H4 (cell line): ENCODE measurements around the gene ZNF793. TPM values are rescaled to one million over a fixed set of nuclear protein-coding genes. Genes with fewer than 3 reads are reported as not detected.
A peak's percentile ranks its signal among the peaks of the same experiment; 100 is the strongest.

Experiments
- DNase-seq: peaks from one replicate; pipeline ENCODE4 v3.0.0-alpha.2; 2015; ENCODE audit warnings: low spot score
- total RNA-seq: library from RNA; depleted of rRNA; stranded (reverse); fragments of >200 nt; shearing (Covaris generic); gene quantifications from 2 replicates; pipeline ENCODE4 v1.2.3, GENCODE V29; 2014; rRNA removed

ZNF793 gene
- 2.6 and 3.3 TPM in 2 replicates for total RNA-seq

DNA sequence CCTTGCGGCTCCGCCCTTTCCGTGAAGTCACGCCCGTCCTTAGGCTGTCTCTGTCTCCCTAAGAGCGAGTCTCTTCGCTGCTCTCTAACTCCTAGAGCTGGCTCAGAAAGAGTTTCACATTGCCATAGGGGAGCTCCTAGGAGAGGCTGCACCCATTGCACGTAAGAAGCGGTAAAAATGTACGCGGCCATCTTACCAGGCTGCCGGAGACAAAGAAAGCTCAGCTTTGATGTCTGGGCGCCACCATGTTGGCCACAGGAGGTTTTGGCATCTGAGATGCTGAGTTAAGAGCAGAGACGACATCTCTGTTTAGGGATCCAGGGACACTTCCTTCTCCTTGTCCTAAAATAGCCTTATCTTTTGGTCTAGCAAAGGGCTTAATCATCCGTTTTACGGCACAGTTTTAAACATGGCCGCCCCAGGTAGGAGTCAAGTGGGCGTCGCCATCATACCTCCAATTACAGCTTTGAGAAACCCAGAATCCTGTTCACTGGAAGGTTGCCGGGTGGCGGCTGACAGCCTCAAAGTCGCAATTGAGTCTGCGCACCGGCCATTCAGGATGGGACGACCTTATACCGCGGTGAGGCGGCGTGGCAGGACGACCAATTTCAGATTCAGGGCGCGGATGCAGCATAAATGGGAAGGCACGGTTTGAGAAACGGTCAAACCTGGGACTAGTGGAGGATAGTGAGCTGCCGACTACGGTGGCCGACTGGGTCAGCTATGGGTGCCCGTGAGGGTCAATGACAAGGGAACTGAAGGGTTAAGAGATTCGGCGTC lies at the start of gene ZNF793:
ZNF793 (plus strand) TSS at position 553 of the 780 bp plus-strand sequence. CDS start 16,501 bp downstream, outside the sequence.
- peak; percentile 85 for DNase-seq

DNA sequence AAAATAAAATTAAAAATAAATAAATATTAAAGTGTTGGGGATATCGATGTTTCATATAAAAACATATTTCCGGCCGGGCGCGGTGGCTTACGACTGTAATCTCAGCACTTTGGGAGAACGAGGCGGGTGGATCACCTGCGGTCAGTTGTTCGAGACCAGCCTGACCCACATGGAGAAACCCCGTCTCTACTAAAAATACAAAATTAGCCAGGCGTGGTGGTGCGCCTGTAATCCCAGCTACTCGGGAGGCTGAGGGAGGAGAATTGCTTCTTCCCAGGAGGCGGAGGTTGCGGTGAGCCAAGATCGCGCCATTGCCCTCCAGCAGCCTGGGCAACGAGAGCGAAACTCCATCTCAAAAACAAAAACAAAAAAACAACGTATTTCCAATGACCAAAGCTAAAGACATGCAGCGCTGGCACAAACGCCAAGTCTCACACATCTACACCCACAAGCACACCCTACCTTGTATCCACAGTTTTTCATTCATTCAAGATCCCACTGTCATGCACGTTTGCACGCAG lies 40.4 kb upstream of the ZNF793 start:
- DNase-seq, result no peak

DNA sequence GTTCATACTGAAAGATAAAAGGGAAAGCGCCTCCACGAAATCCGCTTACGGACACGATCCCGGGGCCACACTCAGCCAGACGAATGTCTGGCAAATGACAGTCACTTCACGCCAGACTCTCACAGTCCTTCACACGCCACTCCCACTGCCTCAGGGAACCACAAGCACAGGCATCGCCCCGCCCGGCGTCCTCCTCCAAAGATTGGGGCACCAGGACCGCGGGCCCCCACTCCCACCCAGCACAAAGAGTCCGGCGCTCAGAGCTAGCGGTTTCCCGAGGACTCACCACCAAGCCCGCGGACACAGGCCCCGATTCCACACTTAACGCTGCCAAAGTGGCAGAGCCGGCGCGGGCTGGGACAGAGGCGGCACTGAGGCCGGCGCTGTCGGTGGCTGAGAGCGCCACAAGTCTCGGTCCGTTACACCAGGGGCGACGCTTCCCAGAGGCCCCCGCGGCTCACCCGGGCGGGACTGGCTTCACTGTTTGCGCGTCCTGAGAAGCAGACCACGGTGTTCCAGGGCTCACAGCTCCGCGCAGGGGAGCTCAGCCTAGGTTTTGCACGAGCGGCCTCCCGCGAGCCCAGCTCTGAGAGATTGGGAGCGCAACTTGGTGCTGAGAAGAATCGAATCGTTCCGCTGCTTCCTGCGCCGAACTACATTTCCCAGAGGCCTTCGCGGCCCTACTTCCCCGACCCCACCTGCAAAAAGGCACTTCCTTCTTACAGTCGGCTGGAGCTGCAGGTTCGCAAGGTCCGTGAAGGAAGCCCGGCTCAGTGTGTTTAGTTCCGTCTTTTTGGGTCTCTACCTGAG lies 39.7 kb upstream of the ZNF793 start, which contains the start of gene ZNF569:
ZNF569 (minus strand) TSS at position 647 of the 810 bp plus-strand sequence. CDS start 22,523 bp downstream, outside the sequence.
- DNase-seq, result peak; percentile 94

DNA sequence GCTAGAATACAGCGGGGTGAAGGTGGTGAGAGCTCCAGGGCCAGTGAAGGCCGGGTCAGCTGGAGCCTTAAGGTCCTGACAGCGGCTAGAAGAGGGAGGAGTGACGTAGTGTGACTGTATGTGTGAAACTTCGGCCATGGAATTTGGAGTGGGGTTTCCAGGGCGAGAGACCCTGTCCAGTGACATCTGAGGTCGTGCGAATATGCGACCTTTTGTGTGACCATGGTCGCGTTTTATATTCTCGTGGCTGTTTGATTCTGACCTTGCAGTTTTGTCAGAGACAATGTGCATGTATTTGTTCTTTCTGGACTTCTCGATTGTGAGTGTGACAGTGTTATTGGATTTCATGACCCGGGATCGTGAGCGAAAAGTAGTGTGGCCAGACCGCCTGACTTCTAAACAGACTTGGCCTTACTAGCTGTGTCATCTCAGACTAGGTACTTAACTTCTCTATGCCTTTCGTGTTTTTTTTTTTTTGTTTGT lies 39.1 kb upstream of the ZNF793 start:
- no peak for DNase-seq

DNA sequence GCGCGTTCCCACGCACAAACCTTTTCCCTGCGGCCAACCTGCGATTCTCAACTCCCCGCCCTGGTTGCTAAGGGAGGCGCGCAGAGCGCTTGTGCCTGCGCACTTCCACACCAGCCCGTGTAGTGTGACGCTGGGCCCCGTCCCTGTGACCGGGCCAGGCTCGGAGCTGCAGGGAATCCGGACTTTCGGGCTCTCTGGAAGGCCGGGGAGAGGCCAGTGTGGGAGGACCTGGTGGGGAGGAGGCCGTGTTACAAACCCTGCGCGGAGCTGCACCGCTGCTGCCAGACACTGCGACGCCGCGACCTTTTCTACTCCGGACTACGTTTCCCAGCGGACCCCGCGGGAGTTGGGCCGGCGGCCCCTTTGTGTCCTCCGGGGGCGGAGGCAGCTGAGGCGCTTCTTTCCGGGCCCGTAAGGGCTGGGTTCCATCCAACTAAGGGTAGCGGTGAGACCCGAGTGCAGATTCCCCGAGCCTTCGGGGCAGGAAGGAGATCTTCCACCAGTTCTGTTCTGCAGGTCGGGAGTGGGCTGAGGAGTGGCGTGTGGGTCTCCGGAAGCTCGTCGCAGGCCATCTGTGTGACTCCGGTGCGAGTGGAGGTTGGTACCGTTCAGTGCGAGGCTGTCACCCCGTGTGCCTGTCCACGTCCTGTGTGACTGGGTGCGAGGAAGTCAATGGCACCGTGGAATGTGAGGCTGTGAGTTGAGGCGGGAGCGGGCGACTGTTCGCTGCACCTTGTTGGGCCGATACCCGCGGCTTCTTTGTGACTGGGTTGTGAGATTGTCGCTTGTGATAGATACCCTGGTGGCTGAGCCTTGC lies 37.6 kb upstream of the ZNF793 start, which contains the start of gene ZNF570:
ZNF570 (plus strand) TSS at position 396 of the 817 bp plus-strand sequence. CDS start 999 bp downstream, outside the sequence.
- DNase-seq, result peak; percentile 48

DNA sequence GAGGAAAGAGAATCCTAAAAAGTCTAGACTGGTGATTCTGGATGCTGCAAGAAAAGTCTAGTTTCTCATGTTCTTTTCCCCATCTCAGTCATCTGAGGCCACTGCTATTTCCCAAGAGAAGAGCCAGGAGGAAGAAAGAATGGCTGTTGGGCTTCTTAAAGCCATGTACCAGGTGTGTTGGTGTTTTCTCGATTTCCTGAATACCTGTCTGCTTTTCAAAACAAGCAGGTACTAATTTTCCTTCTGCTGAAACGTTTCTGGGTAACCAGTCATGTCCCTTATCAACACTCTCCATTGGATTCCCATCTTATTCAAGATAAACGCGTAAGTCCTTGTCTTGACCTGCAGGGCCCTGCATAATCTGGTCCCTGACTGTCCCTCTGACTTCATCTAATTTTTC lies 36.5 kb upstream of the ZNF793 start:
- no peak for DNase-seq

DNA sequence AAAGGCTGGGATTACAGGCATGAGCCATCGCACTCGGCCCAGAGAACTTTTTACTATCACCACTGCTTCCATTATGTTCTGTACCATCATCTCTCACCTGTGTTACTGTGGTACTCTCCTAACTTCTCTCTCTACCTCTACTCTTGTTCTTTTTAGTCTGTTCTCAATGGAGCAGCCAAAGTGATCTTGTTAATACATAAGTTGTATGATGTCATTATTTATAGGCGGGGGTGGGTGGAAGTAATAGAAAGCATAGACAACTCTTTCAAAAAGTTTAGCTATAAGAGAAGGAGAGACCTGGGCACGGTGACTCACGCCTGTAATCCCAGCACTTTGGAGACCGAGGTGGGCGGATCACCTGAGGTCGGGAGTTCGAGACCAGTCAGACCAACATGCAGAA lies 34.6 kb upstream of the ZNF793 start:
- DNase-seq, result no peak

DNA sequence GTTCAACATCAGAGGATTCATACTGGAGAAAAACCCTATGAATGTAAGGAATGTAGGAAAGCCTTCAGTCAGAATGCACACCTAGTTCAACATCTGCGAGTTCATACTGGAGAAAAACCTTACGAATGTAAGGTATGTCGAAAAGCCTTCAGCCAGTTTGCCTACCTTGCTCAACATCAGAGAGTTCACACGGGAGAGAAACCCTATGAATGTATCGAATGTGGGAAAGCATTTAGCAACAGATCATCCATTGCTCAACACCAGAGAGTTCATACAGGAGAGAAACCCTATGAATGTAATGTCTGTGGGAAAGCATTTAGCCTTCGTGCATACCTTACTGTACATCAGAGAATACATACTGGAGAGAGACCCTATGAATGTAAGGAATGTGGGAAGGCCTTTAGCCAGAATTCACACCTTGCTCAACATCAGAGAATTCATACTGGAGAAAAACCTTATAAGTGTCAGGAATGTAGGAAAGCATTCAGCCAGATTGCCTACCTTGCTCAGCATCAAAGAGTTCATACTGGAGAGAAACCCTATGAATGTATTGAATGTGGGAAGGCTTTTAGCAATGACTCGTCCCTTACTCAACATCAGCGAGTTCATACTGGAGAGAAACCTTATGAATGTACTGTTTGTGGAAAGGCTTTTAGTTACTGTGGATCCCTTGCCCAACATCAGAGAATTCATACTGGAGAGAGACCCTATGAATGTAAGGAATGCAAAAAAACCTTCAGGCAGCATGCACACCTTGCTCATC lies 22.2 kb upstream of the ZNF793 start:
- no peak for DNase-seq

DNA sequence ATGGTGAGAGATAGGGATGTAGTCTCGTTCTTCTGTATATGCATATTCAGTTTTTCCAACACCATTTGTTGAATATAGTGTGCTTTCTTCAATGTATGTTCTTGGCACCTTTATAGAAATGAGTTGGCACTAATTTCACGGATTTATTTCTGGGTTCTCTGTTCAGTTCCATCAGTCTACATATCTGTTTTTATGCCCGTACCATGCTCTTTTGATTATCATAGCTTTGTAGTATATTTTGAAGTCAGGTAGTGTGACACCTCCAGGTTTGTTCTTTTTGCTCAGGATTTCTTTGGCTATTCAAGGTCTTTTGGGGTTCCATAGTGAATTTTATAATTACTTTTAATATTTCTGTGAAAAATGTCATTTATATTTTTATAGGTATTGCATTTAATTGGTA lies 14.5 kb upstream of the ZNF793 start:
- DNase-seq, result no peak

DNA sequence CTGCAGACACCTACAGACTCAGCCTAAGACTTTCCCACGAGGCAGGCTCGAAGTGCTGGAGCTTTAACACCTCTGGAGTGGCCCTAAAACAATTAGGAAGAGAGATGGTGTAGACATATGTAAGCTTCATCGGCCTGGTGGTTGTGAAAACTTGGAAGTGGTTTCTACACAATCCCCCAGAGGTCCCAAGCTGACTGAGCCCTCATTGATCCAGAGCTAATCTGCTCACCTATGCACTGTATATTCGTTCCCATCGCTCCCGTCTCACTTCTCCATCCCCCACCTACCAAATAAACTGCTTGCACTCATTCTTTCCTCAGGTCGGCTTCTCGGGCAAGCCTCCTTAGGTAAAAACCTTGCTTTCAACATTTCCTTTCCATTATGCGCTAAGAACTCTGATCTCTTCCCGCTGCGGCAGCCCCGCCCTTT lies 767 bp upstream of the ZNF793 start:
- no peak for DNase-seq

DNA sequence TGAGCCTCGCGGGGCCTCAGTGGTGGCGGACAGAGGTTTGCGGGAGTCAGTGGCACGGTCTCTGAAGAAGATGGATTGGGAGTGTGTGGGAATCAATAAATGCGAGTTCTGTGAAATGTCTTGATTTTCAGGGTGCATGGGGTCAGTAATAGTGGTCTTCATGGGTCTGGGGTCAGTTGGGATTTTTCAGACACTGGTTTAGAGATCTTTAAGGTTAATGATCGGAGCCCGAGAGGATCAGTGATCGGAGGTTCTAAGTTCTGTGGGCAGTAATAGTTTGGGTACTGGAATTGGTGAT lies 377 bp downstream of the ZNF793 start:
- no peak for DNase-seq

DNA sequence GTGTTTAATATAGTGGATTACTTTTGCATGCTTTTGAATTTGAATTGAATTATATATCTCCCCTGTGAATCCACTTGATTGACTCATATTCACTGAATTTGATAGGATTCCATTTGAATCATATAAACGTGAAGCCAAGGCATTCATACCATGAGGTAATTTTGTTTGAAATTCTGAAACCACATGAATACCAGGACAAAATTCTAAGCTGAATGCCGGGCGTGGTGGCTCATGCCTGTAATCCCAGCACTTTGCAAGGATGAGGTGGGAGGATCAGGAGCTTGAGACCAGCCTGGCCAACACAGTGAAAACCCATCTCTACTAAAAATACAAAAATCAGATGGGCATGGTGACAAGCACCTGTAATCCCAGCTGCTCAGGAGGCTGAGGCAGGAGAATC lies 4.4 kb downstream of the ZNF793 start:
- no peak for DNase-seq

DNA sequence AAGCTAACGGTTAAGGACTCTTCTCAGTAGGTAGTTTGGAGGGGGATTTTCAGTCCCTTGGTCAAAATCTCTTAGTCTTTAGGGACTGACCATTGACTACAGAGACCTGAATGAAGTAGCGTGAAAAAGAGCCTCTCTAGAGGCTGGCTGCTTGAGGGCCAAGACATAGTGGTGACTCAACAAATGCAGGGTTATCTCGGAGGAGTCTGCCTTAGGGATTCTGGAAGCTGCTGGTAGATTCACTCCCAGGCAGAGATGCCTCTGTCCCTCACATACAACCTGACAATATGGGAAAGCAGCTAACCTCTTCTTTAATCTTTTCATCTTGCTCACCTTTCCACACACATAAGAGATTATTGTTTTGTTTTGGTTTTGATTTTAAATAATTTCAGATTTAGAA lies 5.1 kb downstream of the ZNF793 start:
- no peak for DNase-seq

DNA sequence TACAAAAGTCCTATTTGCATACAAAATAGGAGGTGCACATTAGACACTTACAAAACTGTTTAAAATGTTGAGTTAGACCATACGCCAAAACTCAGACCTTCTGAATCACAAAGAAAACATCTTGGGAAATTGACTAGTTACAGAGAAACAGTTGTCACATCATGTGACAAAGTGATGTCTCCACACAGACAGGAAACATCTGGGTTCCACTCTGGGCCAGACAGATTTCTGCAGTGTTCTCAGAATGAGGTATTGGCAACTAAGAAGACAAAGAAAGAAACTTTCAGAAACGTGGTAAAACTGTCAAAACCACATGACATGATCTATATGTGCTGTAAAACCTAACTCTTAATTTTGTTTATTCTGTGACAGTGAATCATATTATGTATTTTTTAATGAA lies 6.7 kb downstream of the ZNF793 start:
- DNase-seq, result no peak

DNA sequence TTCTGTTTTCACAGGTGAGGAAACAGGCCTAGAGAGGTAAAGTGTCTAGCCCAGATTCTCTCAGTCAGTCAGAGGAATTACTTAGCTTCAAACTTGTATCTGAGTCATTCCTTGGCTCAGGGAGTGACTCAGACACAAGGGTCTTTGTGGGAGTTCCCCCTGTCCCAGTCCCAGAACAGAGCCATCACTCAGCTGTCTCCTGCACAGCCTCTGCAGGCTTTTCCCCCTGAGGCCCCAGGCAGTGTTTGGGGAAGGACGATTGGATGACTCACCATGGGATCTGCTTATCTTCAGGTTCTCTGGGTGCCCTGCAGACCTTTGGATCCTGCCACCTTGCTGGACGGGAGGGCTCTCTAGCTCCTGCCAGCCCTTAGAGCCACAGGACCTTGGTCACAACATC lies 13.2 kb downstream of the ZNF793 start:
- DNase-seq, result peak; percentile 15

DNA sequence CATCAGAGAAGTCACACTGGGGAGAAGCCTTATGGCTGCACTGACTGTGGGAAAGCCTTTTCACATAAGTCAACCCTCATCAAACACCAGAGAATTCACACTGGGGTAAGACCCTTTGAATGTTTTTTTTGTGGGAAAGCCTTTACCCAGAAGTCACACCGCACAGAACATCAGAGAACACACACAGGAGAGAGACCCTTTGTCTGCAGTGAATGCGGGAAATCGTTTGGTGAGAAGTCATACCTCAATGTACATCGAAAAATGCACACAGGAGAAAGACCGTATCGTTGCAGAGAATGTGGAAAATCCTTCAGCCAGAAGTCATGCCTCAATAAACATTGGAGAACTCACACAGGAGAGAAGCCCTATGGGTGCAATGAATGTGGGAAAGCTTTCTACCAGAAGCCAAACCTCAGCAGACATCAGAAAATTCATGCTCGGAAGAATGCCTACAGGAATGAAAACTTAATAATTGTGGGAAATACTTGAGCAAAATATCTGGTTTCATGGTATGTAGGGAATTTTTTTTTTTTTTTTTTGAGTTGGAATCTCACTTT lies 30.7 kb downstream of the ZNF793 start:
- no peak for DNase-seq

DNA sequence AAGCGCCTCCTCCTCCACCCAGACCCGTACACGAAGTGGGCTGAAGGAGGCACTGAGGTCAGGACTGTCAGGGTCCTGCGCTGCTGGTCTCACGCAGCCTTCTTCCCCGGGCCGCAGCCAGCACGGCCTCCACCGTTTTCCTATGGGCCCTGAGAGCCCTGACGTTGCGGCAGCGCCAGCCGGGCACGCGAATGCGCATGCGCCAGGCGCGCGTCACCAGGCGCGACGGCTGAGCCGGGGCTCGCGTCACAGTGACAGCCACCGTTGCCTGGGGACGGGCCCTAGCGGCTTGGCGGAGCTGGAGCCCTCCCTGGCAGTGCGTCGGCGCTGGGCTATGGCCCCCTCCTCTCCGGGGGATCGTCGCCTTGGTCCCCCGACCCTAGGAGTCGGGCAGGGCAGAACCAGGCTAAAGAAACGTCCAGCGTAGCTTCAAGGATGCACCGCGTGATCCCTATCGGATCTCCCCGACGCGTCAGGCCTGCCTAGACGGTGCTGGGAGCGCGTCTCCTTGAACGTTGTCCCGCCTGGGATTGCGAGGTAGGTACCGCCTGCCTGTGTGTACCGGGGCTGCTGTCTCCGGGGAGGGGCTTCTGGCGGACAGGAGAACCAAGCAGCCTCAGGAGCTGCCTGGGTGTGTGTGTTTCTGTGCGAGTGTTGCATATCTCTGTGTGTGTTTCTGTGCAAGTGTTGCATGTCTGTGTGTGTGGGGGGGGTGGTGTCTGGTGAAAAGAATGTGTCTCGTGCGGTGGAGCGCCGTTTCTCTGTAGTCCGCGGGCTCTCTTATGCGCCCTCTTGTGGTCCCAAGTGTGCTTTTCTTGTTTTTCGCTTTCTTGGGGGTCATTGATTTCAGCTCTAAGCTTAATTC lies 44.6 kb downstream of the ZNF793 start:
- DNase-seq, result no peak

DNA sequence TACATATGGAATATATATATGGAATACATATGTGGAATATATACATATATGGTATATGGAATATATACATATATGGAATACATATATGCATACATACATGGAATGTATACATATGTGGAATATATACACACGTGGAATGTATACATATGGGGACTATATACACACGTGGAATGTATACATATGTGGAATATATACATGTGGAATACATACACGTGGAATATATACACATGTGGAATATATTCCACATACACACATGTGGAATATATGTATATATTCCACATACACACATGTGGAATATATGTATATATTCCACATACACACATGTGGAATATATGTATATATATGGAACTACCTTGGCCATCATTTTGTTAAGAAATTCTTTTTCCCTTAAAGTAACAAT lies 56.8 kb downstream of the ZNF793 start:
- DNase-seq, result no peak

DNA sequence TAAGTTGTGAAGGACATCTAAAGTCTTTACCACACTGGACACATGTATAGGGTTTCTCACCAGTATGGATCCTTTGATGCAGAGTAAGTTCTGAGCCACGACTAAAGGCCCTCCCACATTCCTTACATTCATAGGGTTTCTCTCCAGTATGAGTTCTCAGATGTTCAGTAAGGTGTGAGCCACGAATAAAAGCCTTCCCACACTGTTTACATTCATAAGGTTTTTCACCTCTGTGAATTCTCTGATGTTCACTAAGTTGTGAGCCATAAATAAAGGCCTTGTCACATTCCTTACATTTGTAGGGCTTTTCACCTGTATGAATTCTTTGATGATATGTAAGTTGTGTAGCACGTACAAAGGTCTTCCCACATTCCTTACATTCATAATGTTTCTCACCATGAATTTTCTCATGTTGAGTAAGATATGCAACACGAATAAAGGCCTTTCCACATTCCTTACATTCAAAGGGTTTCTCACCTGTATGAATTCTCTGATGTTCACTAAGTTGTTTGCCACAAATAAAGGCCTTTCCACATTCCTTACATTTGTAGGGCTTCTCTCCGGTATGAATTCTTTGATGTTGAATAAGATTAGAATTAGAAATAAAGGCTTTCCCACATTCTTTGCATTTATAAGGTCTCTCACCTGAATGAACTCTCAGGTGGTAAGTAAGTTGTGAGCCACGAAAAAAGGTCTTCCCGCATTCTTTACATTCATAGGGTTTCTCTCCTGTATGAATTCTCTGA lies 58.1 kb downstream of the ZNF793 start:
- DNase-seq, result no peak
